HEK293 (cell line): ENCODE measurements around the gene DSG1.

Source experiments
- TCF7L2 ChIP-seq: IDR thresholded peaks from 2 replicates; pipeline ENCODE4 v1.6.1; 2011; ENCODE audit warnings: low read depth, mild to moderate bottlenecking, inconsistent platforms, low read length, moderate library complexity, borderline replicate concordance
- ZBTB21 ChIP-seq: fragments of 450-650 bp; formaldehyde crosslinking; IDR thresholded peaks from 2 replicates; pipeline ENCODE4 v1.5.1; 2017; ENCODE audit warnings: missing biosample characterization, missing genetic modification characterization
- ZNF10 ChIP-seq: fragments of 450-650 bp; formaldehyde crosslinking; IDR thresholded peaks from 2 replicates; pipeline ENCODE4 v1.5.1; 2017; ENCODE audit warnings: missing biosample characterization, missing genetic modification characterization
- ZNF23 ChIP-seq: fragments of 450-650 bp; formaldehyde crosslinking; IDR thresholded peaks from 2 replicates; pipeline ENCODE4 v1.5.1; 2016; ENCODE audit warnings: missing biosample characterization, missing genetic modification characterization, borderline replicate concordance
- ZNF621 ChIP-seq: fragments of 450-650 bp; formaldehyde crosslinking; IDR thresholded peaks from 2 replicates; pipeline ENCODE4 v1.5.1; 2017; ENCODE audit warnings: missing biosample characterization, missing genetic modification characterization
- ZNF843 ChIP-seq: fragments of 450-650 bp; formaldehyde crosslinking; IDR thresholded peaks from 2 replicates; pipeline ENCODE4 v1.5.1; 2016; ENCODE audit warnings: missing biosample characterization, missing genetic modification characterization
- TF ChIP-seq, protein P1 (sequence below): fragments of 450-650 bp; formaldehyde crosslinking; IDR thresholded peaks from 2 replicates; pipeline ENCODE4 v1.5.1; 2016; ENCODE audit warnings: missing biosample characterization, missing genetic modification characterization
- TF ChIP-seq, protein P2 (sequence below): fragments of 450-650 bp; formaldehyde crosslinking; IDR thresholded peaks from 2 replicates; pipeline ENCODE4 v1.5.1; 2016; ENCODE audit warnings: missing biosample characterization, missing genetic modification characterization
- TF ChIP-seq, protein P3 (sequence below): fragments of 450-650 bp; formaldehyde crosslinking; IDR thresholded peaks from 2 replicates; pipeline ENCODE4 v1.5.1; 2016; ENCODE audit warnings: missing biosample characterization, missing genetic modification characterization

DNA sequence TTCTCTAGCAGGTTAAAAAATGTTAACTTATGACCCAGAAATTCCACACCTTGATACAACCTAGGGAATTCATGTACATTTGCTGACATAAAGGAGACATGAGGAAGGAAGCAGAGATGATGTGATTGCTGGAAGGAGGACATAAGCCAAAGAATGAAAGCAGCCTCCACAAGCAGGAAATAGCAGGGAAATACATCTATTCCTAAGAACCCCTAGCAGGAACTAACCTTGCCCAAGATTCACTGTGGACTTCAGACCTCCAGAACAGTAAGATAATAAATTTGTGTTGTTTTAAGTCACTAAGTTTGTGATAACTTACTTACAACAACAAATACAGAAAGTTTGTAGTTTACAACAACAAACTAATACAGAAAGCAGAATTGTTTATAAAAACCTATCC is 54.0 kb downstream of the DSG1 start:
- TF ChIP-seq, protein P1, sequence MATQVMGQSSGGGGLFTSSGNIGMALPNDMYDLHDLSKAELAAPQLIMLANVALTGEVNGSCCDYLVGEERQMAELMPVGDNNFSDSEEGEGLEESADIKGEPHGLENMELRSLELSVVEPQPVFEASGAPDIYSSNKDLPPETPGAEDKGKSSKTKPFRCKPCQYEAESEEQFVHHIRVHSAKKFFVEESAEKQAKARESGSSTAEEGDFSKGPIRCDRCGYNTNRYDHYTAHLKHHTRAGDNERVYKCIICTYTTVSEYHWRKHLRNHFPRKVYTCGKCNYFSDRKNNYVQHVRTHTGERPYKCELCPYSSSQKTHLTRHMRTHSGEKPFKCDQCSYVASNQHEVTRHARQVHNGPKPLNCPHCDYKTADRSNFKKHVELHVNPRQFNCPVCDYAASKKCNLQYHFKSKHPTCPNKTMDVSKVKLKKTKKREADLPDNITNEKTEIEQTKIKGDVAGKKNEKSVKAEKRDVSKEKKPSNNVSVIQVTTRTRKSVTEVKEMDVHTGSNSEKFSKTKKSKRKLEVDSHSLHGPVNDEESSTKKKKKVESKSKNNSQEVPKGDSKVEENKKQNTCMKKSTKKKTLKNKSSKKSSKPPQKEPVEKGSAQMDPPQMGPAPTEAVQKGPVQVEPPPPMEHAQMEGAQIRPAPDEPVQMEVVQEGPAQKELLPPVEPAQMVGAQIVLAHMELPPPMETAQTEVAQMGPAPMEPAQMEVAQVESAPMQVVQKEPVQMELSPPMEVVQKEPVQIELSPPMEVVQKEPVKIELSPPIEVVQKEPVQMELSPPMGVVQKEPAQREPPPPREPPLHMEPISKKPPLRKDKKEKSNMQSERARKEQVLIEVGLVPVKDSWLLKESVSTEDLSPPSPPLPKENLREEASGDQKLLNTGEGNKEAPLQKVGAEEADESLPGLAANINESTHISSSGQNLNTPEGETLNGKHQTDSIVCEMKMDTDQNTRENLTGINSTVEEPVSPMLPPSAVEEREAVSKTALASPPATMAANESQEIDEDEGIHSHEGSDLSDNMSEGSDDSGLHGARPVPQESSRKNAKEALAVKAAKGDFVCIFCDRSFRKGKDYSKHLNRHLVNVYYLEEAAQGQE (tag by site-specific recombination): no peak
- TF ChIP-seq ZNF621 (tag by site-specific recombination) (no peak), ZNF23 (tag by site-specific recombination) (no peak), ZNF843 (no peak), ZBTB21 (tag by site-specific recombination) (no peak), TCF7L2 (no peak), ZNF10 (no peak)
- TF ChIP-seq, protein P2, sequence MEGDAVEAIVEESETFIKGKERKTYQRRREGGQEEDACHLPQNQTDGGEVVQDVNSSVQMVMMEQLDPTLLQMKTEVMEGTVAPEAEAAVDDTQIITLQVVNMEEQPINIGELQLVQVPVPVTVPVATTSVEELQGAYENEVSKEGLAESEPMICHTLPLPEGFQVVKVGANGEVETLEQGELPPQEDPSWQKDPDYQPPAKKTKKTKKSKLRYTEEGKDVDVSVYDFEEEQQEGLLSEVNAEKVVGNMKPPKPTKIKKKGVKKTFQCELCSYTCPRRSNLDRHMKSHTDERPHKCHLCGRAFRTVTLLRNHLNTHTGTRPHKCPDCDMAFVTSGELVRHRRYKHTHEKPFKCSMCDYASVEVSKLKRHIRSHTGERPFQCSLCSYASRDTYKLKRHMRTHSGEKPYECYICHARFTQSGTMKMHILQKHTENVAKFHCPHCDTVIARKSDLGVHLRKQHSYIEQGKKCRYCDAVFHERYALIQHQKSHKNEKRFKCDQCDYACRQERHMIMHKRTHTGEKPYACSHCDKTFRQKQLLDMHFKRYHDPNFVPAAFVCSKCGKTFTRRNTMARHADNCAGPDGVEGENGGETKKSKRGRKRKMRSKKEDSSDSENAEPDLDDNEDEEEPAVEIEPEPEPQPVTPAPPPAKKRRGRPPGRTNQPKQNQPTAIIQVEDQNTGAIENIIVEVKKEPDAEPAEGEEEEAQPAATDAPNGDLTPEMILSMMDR (tag by site-specific recombination): no peak
- TF ChIP-seq, protein P3, sequence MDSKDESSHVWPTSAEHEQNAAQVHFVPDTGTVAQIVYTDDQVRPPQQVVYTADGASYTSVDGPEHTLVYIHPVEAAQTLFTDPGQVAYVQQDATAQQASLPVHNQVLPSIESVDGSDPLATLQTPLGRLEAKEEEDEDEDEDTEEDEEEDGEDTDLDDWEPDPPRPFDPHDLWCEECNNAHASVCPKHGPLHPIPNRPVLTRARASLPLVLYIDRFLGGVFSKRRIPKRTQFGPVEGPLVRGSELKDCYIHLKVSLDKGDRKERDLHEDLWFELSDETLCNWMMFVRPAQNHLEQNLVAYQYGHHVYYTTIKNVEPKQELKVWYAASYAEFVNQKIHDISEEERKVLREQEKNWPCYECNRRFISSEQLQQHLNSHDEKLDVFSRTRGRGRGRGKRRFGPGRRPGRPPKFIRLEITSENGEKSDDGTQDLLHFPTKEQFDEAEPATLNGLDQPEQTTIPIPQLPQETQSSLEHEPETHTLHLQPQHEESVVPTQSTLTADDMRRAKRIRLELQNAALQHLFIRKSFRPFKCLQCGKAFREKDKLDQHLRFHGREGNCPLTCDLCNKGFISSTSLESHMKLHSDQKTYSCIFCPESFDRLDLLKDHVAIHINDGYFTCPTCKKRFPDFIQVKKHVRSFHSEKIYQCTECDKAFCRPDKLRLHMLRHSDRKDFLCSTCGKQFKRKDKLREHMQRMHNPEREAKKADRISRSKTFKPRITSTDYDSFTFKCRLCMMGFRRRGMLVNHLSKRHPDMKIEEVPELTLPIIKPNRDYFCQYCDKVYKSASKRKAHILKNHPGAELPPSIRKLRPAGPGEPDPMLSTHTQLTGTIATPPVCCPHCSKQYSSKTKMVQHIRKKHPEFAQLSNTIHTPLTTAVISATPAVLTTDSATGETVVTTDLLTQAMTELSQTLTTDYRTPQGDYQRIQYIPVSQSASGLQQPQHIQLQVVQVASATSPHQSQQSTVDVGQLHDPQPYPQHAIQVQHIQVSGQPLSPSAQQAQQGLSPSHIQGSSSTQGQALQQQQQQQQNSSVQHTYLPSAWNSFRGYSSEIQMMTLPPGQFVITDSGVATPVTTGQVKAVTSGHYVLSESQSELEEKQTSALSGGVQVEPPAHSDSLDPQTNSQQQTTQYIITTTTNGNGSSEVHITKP: no peak
